Kidney (tissue), 22 donors: ENCODE data around the gene SGF29. TPM values are rescaled to one million over a fixed set of nuclear protein-coding genes. Genes with fewer than 3 reads are reported as not detected.

Source experiments
- DNase-seq, 5 donors: peaks; one replicate each; pipeline ENCODE4 v3.0.0-alpha.2; 2013 to 2020
- FAIRE-seq: peaks from 2 replicates; lab custom pipeline; 2012; peaks lifted over from hg19 to GRCh38; lab: Jason Lieb, UNC
- H3K27ac ChIP-seq, 2 donors: one replicate each; pipeline ENCODE4 v1.7.0; 2013; ENCODE audit warnings: low read depth in 2 of 2, low read length in 2 of 2, inconsistent platforms in 1 of 2
- H3K27me3 ChIP-seq: one replicate; pipeline ENCODE4 v1.7.1; 2013; ENCODE audit warnings: low read length, inconsistent platforms; ENCODE audit not compliant: control insufficient read depth, insufficient read depth
- H3K36me3 ChIP-seq, 3 donors: one replicate each; pipeline versions ENCODE4 v1.7.0 to v1.7.1; 2013; ENCODE audit warnings: low read length in 3 of 3, control low read depth in 1 of 3, inconsistent platforms in 1 of 3; ENCODE audit not compliant: insufficient read depth in 3 of 3, control insufficient read depth in 2 of 3
- H3K4me1 ChIP-seq, 3 donors: one replicate each; pipeline versions ENCODE4 v1.7.0 to v1.7.1; 2013; ENCODE audit warnings: low read length in 3 of 3, inconsistent platforms in 1 of 3, low read depth in 1 of 3; ENCODE audit not compliant: control insufficient read depth in 2 of 3, insufficient read depth in 2 of 3
- H3K4me3 ChIP-seq, 3 donors: one replicate each; pipeline versions ENCODE4 v1.7.0 to v1.8.1; 2013; ENCODE audit warnings: low read length in 3 of 3, control low read depth in 1 of 3, inconsistent platforms in 1 of 3
- H3K9ac ChIP-seq, 3 donors: one replicate each; pipeline versions ENCODE4 v1.7.0 to v1.7.1; 2013; ENCODE audit warnings: low read length in 3 of 3, control low read depth in 1 of 3, inconsistent platforms in 1 of 3
- H3K9me3 ChIP-seq, 3 donors: one replicate each; pipeline versions ENCODE4 v1.7.0 to v1.7.1; 2013; ENCODE audit warnings: low read length in 3 of 3, control low read depth in 1 of 3, inconsistent platforms in 1 of 3; ENCODE audit not compliant: control insufficient read depth in 2 of 3, insufficient read depth in 1 of 3
- CTCF ChIP-seq: IDR thresholded peaks from 3 replicates; pipeline ENCODE4 v1.5.1; 2012; ENCODE audit warnings: mild to moderate bottlenecking, moderate library complexity, borderline replicate concordance; ENCODE audit not compliant: insufficient read depth; ENCODE audit errors: extremely low read depth
- intact Hi-C: fragments of 100-400 bp; cut with DNase I; formaldehyde crosslinking; loops from one replicate; pipeline ENCODE4 v1.11.1; 2022
- long read RNA-seq, 10 donors: library from polyadenylated mRNA in 1 of 10; unstranded in 1 of 10; transcript quantifications; one replicate each; pipeline ENCODE4 v2.0.0 and lab custom pipeline, GENCODE V29; 2021 to 2026
- polyA plus RNA-seq: library from polyadenylated mRNA; stranded (reverse); fragments of 350-450 nt; fragmentation: Illumina TruSeq; extraction: RNeasy Lipid Tissue Mini Kit (QIAGEN cat#74804); gene quantifications from one replicate; pipeline ENCODE4 v1.2.3, GENCODE V29; 2014; ENCODE audit warnings: low read depth, low replicate concordance; ENCODE audit not compliant: insufficient read depth
- total RNA-seq: library from RNA; stranded (reverse); fragmentation: NEBNext Ultra II Directional; extraction: Animal tissue kit (Norgen Biotek cat#: 25700); gene quantifications from one replicate; pipeline ENCODE4 v1.2.1, GENCODE V29; 2021
- donor health status: control.
- donor health status: control.
- donor health status: control.
- donor health status: control.
- donor health status: control.
- donor health status: DM: yes; HTN: yes; CAD: no.
- donor health status: Normal renal cell carcinoma (clear cell type).

Gene SGF29
- total RNA-seq (28.5 TPM), polyA plus RNA-seq (20.6 TPM)
- long read RNA-seq, donor 1, partial matches to known transcripts, result 0 of 2 reads
- long read RNA-seq, donor 1, other reads (novel, unspliced or antisense), result 0 of 2 reads
- long read RNA-seq, donor 2, transcript SGF29-201 (10 exons, 1,153 nt), result major isoform, 5 of 8 reads
- long read RNA-seq, donor 2, partial matches to known transcripts, result 0 of 8 reads
- long read RNA-seq, donor 2, other reads (novel, unspliced or antisense), result 0 of 8 reads
- long read RNA-seq, donor 3, transcript SGF29-201 (10 exons, 1,153 nt), result major isoform, 10 of 11 reads
- long read RNA-seq, donor 3, partial matches to known transcripts, result 0 of 11 reads
- long read RNA-seq, donor 3, other reads (novel, unspliced or antisense), result 0 of 11 reads
- long read RNA-seq, donor 4, transcript SGF29-201 (10 exons, 1,153 nt), result major isoform, 5 of 5 reads
- long read RNA-seq, donor 4, partial matches to known transcripts, result 0 of 5 reads
- long read RNA-seq, donor 4, other reads (novel, unspliced or antisense), result 0 of 5 reads
- long read RNA-seq, donor 5, partial matches to known transcripts, result 0 of 1 reads
- long read RNA-seq, donor 5, other reads (novel, unspliced or antisense), result 0 of 1 reads
- long read RNA-seq, donor 6, partial matches to known transcripts, result 17 of 28 reads
- long read RNA-seq, donor 6, other reads (novel, unspliced or antisense), result 6 of 28 reads
- long read RNA-seq, donor 7, transcript SGF29-201 (10 exons, 1,153 nt), result major isoform, 7 of 20 reads
- long read RNA-seq, donor 7, partial matches to known transcripts, result 2 of 20 reads
- long read RNA-seq, donor 7, other reads (novel, unspliced or antisense), result 8 of 20 reads
- long read RNA-seq, donor 8, partial matches to known transcripts, result 7 of 12 reads
- long read RNA-seq, donor 8, other reads (novel, unspliced or antisense), result 0 of 12 reads
- long read RNA-seq, donor 9, transcript SGF29-201 (10 exons, 1,153 nt), result major isoform, 5 of 7 reads
- long read RNA-seq, donor 9, partial matches to known transcripts, result 0 of 7 reads
- long read RNA-seq, donor 9, other reads (novel, unspliced or antisense), result 0 of 7 reads
- long read RNA-seq, donor 10, transcript SGF29-201 (10 exons, 1,153 nt), result major isoform, 6 of 8 reads
- long read RNA-seq, donor 10, partial matches to known transcripts, result 0 of 8 reads
- long read RNA-seq, donor 10, other reads (novel, unspliced or antisense), result 0 of 8 reads

- DNase-seq (peak; percentile 94 to 97 (median 97)), FAIRE-seq (no peak)
- Histone ChIP-seq H3K27ac (peak within 1 kb of the TSS; percentile 96 to 98), H3K9me3 (no peaks in the 10 kb centered on the region), H3K36me3 (peaks cover 3 to 5% (median 4%) of the 10 kb centered on the region in 3 donors), H3K9ac (peak within 1 kb of the TSS; percentile 70 to 97 (median 92)), H3K4me3 (peak within 1 kb of the TSS; percentile 69 to 92 (median 91)), H3K27me3 (no peaks in the 10 kb centered on the region), H3K4me1 (peaks cover 0 to 5% (median 0%) of the 10 kb centered on the region in 3 donors)
- TF ChIP-seq CTCF, result no peak
- intact Hi-C loops, result no loop called here
These were observed at the start of gene SGF29 for GRCh38 chr16:28553776-28554633. Gene SGF29, plus strand, starts transcription at chr16:28553920. Its CDS starts 27,150 bp downstream, at chr16:28581070.

- Histone ChIP-seq H3K36me3 (no peaks in the 10 kb centered on the region), H3K27me3 (no peaks in the 10 kb centered on the region), H3K27ac (no peak overlapping the region), H3K9me3 (no peaks in the 10 kb centered on the region), H3K4me1 (peaks cover 0 to 6% (median 0%) of the 10 kb centered on the region in 3 donors), H3K9ac (no peak overlapping the region), H3K4me3 (no peak overlapping the region)
- intact Hi-C loops, result no loop called here
- no peak for FAIRE-seq
- peak in 4 of 5 donors; percentile 22 to 90 (median 32) for DNase-seq
- no peak for TF ChIP-seq CTCF
These were observed 48.9 kb upstream of the SGF29 start for GRCh38 chr16:28504707-28505404.
